IPS-NIHi11 (cell line): Measurements from ENCODE around the gene MICOS13.

Experiments used
- DNase-seq: peaks from one replicate; pipeline ENCODE4 v3.0.0; 2012; ENCODE audit warnings: mixed read lengths, low spot score

MICOS13 gene

DNA sequence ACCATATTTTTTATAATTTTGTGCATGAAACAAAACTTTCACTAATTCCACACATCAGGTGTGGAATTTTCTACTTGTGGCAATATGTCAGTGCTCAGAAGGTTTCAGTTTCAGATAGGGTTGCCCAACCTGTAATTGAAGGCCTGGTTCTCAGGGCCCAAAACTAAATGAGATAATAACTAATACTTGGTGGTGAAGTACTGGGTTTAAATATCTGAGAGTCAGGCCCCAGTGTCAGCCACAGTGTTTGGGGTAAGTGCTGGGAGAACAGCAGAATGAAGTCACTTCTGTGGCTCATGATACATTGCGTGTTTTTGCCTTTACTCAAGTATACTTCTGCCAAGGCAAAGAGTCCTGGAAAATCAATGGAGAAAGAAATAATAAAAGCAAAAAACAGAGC, 51.9 kb downstream of the MICOS13 start:
- no peak for DNase-seq
